Measurements from ENCODE around the gene CDC27.
A peak's percentile ranks its signal among the peaks of the same experiment; 100 is the strongest.
"Not testable (repeated sequence)": the region's sequence is repeated elsewhere in the genome, so short reads cannot be mapped to it uniquely, and the experiment has no call there.

CDC27 gene

DNA sequence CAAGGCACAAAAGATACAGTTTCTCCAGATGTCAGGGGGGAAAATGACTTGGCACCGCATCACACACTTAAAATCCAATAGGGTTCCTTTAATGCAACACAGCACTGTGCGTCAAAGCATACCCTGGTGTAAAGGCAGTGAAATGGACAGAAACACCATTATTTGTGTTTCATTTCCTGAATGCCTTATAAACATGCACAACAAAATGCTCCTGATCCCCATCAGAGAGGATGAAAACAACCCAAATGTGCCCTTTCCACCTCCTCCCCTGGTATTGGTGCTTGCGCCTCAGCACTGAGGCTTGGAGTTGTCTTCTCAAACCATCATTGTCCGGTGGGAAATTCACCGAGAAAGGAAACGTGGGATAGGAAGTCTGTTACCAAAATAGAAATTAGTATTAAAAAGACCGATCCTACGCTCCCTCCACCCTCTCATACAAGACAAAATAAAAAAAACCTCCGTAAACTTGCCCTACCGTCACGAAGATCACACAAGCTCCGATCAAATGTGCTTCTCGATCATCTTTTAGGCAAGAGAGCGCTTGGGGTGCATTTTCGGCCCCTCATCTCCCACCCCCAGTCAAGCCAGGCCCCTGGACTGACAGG, 722 bp downstream of the CDC27 start:
- H3K4me3 ChIP-seq (ENCODE audit: low read depth, low read length) = peak overlapping the region; percentile 92
- peak overlapping the region; percentile 85 for H3K9ac ChIP-seq (ENCODE audit: low read depth, low read length)
- no peaks in the 10 kb centered on the region for H3K27me3 ChIP-seq (ENCODE audit: control insufficient read depth, insufficient read depth, low read length)
- no peaks in the 10 kb centered on the region for H3K36me3 ChIP-seq (ENCODE audit: control insufficient read depth, insufficient read depth, low read length)
- no peaks in the 10 kb centered on the region for H3K9me3 ChIP-seq (ENCODE audit: control insufficient read depth, insufficient read depth, low read length)
- H3K4me1 ChIP-seq (ENCODE audit: control insufficient read depth, insufficient read depth, low read length) = peaks cover 3% of the 10 kb centered on the region

DNA sequence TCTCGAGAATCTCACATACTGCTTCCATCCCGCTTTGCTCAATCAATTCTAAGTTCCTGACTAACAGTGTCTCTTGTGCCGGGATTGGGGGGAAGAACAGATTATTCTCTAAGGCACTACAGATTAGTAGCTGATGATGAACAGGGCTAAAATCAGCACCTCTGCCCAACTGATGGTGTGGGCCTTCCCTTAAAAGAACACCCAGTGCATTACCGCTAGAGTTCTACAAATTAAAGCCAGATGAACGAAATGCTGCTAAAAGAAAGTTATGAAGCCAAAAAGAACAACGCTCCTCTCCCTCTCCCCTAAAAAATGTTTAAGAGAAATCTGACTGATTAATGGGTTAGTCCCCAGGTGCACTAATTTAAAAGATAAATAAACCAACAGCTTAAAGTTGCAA, 4.4 kb downstream of the CDC27 start:
- Histone ChIP-seq H3K9me3 (ENCODE audit: control insufficient read depth, insufficient read depth, low read length) (no peaks in the 10 kb centered on the region), H3K4me3 (ENCODE audit: low read depth, low read length) (no peak overlapping the region), H3K36me3 (ENCODE audit: control insufficient read depth, insufficient read depth, low read length) (no peaks in the 10 kb centered on the region), H3K4me1 (ENCODE audit: control insufficient read depth, insufficient read depth, low read length) (peaks cover 15% of the 10 kb centered on the region), H3K9ac (ENCODE audit: low read depth, low read length) (no peak overlapping the region), H3K27me3 (ENCODE audit: control insufficient read depth, insufficient read depth, low read length) (no peaks in the 10 kb centered on the region)

DNA sequence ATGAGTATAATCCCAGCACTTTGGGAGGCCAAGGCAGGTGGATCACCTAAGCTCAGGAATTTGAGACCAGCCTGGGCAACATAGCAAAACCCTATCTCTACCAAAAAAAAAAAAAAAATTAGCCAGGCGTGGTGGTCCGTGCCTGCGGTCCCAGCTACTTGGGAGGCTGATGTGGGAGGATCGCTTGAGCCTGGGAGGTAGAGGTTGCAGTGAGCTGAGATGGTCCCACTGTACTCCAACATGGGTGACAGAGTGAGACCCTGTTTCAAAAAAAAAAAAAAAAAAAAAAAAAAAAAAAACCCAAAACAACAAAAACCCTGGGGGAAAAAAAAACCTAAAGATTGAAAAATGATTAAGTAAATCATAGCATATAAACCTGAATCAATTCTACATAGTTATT, 8.1 kb downstream of the CDC27 start:
- H3K27me3 ChIP-seq (ENCODE audit: control insufficient read depth, insufficient read depth, low read length); H3K9me3 ChIP-seq (ENCODE audit: control insufficient read depth, insufficient read depth, low read length); H3K4me3 ChIP-seq (ENCODE audit: low read depth, low read length); H3K9ac ChIP-seq (ENCODE audit: low read depth, low read length); H3K36me3 ChIP-seq (ENCODE audit: control insufficient read depth, insufficient read depth, low read length): not testable (repeated sequence)
- H3K4me1 ChIP-seq (ENCODE audit: control insufficient read depth, insufficient read depth, low read length) = peaks cover 21% of the 10 kb centered on the region

DNA sequence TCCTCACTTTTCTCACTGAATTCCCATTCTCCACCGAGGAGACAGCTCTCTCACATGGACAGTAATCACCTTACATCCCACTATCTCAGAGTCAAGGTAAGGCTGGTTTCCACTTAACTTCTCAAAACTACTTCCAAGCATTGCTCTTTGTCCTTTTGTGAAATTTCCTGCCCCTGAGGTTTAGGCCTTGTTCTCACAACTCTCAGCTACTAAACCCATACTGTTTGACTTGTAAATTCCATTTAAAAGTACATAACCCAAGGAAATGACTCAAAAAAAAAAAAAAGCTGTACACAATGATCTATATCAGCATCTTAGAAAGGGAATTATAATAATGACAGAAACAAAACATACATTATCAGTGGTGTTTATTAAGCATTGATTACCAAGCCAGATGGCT, 8.8 kb downstream of the CDC27 start:
- Histone ChIP-seq H3K36me3 (ENCODE audit: control insufficient read depth, insufficient read depth, low read length) (no peaks in the 10 kb centered on the region), H3K9ac (ENCODE audit: low read depth, low read length) (no peak overlapping the region), H3K27me3 (ENCODE audit: control insufficient read depth, insufficient read depth, low read length) (no peaks in the 10 kb centered on the region), H3K4me1 (ENCODE audit: control insufficient read depth, insufficient read depth, low read length) (peaks cover 21% of the 10 kb centered on the region), H3K4me3 (ENCODE audit: low read depth, low read length) (no peak overlapping the region), H3K9me3 (ENCODE audit: control insufficient read depth, insufficient read depth, low read length) (no peaks in the 10 kb centered on the region)

DNA sequence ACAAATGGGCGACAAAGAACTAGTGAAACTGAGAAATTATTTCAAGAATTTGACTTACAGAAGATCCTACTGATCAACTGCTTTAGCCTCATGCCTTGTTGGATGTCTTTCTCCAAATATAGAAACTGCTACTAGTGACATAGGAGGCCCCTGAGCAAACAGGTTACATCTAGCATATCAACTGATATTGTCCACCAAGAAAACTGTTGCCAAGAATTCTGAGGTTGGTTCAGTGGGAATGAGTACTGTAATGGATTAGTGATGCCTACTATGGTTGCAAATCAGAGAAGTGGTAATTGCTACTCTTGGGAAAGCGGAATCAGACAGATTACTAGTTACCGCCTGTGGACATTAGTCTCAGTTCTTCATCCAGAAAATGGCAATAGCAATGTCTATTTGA, 10.0 kb downstream of the CDC27 start:
- H3K9me3 ChIP-seq (ENCODE audit: control insufficient read depth, insufficient read depth, low read length) = no peaks in the 10 kb centered on the region
- H3K4me1 ChIP-seq (ENCODE audit: control insufficient read depth, insufficient read depth, low read length) = peaks cover 21% of the 10 kb centered on the region
- no peak overlapping the region for H3K9ac ChIP-seq (ENCODE audit: low read depth, low read length)
- H3K4me3 ChIP-seq (ENCODE audit: low read depth, low read length) = no peak overlapping the region
- no peaks in the 10 kb centered on the region for H3K27me3 ChIP-seq (ENCODE audit: control insufficient read depth, insufficient read depth, low read length)
- no peaks in the 10 kb centered on the region for H3K36me3 ChIP-seq (ENCODE audit: control insufficient read depth, insufficient read depth, low read length)

DNA sequence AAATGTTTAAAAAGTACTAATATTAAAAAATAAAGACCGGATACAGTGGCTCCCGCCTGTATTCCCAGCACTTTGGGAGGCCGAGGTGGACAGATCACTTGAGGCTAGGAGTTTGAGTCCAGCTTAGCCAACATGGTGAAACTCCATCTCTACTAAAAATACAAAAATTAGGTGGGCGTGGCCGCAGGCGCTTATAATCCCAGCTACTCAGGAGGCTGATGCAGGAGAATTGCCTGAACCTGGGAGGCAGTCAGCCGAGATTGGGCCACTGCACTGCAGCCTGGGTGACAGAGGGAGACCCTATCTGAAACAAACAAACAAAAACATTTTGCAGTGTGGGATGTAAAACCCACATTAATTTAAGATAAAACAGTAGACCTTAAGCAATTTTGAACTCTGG, 11.8 kb downstream of the CDC27 start:
- no peaks in the 10 kb centered on the region for H3K36me3 ChIP-seq (ENCODE audit: control insufficient read depth, insufficient read depth, low read length)
- H3K4me3 ChIP-seq (ENCODE audit: low read depth, low read length) = no peak overlapping the region
- H3K4me1 ChIP-seq (ENCODE audit: control insufficient read depth, insufficient read depth, low read length) = peaks cover 19% of the 10 kb centered on the region
- H3K9ac ChIP-seq (ENCODE audit: low read depth, low read length) = no peak overlapping the region
- H3K9me3 ChIP-seq (ENCODE audit: control insufficient read depth, insufficient read depth, low read length) = no peaks in the 10 kb centered on the region
- H3K27me3 ChIP-seq (ENCODE audit: control insufficient read depth, insufficient read depth, low read length) = no peaks in the 10 kb centered on the region

DNA sequence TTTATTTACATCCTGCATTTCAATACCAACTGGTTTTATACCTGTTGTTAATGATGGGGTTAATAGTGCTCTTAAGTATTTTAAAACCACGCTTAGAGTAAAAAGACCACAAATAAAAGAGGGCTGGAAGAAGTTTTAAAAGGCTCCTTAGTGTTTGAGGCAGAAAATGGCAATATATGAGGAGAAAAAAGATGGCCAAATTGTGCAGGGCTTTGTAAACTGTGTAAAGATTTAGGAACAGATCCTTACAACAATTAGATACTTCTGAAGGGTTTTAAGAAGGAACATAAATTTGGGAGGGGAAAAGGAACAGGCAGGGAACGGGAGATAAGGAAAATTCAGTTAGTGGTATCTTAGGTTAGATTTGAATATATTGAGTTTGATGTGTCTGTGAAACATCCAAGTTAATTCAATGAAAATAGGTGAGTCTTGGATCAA, 12.7 kb downstream of the CDC27 start:
- no peaks in the 10 kb centered on the region for H3K9me3 ChIP-seq (ENCODE audit: control insufficient read depth, insufficient read depth, low read length)
- H3K4me3 ChIP-seq (ENCODE audit: low read depth, low read length) = no peak overlapping the region
- no peaks in the 10 kb centered on the region for H3K36me3 ChIP-seq (ENCODE audit: control insufficient read depth, insufficient read depth, low read length)
- no peak overlapping the region for H3K9ac ChIP-seq (ENCODE audit: low read depth, low read length)
- H3K27me3 ChIP-seq (ENCODE audit: control insufficient read depth, insufficient read depth, low read length) = no peaks in the 10 kb centered on the region
- peaks cover 13% of the 10 kb centered on the region for H3K4me1 ChIP-seq (ENCODE audit: control insufficient read depth, insufficient read depth, low read length)

DNA sequence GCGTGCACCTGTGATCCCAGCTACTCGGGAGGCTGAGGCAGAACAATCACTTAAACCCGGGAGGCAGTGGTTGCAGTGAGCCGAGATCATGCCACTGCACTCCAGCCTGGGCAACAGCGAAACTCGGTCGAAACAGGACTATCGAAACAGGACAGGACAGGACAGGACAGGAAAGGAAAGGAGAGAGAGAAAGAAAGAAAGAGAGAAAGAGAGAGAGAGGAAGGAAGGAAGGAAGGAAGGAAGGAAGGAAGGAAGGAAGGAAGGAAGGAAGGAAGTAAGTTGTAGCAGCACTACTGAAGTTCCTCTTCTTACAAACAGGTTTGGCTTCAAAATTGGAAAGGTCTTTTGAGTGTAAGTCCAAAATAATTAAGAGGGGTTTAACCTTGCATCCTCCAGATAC, 14.3 kb downstream of the CDC27 start:
- not testable (repeated sequence) for H3K27me3 ChIP-seq (ENCODE audit: control insufficient read depth, insufficient read depth, low read length); H3K9ac ChIP-seq (ENCODE audit: low read depth, low read length); H3K4me3 ChIP-seq (ENCODE audit: low read depth, low read length); H3K36me3 ChIP-seq (ENCODE audit: control insufficient read depth, insufficient read depth, low read length); H3K9me3 ChIP-seq (ENCODE audit: control insufficient read depth, insufficient read depth, low read length)
- peaks cover 16% of the 10 kb centered on the region for H3K4me1 ChIP-seq (ENCODE audit: control insufficient read depth, insufficient read depth, low read length)

DNA sequence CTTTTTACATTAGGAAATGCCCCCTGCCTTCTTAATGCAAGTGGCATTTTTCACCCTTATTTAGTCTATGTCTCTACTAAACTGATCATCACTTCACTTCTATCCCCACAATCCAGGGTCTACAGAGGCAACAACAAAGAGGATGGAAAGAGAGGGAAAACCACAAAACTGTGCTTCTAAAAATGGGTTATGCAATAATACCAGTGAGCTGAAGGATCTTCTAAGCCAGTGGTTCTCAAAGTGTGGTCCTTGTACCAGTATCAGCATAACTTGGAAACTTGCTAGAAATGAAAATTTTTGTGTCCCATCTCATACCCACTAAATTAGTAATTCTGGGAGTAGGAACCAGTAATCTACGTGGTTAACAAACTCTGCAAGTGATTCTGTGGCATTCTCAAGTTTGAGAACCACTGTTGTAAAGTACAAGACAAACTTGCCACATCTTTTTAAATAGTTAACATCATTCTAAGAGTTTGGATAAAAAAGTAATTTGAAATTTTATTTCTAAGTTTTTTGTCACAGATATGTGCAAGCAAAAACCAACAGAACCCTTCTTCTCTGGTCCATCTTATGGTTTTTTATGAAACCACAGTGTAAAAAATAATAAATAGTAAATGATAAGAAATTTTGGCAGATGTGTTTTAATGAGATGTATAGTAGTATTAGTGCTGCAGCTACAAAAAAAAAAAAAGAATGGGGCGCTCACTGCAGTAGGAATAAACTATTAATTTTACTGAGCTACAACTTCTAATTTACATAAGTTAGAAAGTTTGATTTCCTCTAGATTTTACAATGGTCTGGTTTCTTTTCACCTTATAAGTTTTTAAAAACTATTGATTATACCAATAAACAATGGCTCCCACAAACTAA, 16.2 kb downstream of the CDC27 start:
- no peaks in the 10 kb centered on the region for H3K36me3 ChIP-seq (ENCODE audit: control insufficient read depth, insufficient read depth, low read length)
- H3K27me3 ChIP-seq (ENCODE audit: control insufficient read depth, insufficient read depth, low read length) = no peaks in the 10 kb centered on the region
- H3K9me3 ChIP-seq (ENCODE audit: control insufficient read depth, insufficient read depth, low read length) = no peaks in the 10 kb centered on the region
- no peak overlapping the region for H3K9ac ChIP-seq (ENCODE audit: low read depth, low read length)
- no peak overlapping the region for H3K4me3 ChIP-seq (ENCODE audit: low read depth, low read length)
- peaks cover 16% of the 10 kb centered on the region for H3K4me1 ChIP-seq (ENCODE audit: control insufficient read depth, insufficient read depth, low read length)

DNA sequence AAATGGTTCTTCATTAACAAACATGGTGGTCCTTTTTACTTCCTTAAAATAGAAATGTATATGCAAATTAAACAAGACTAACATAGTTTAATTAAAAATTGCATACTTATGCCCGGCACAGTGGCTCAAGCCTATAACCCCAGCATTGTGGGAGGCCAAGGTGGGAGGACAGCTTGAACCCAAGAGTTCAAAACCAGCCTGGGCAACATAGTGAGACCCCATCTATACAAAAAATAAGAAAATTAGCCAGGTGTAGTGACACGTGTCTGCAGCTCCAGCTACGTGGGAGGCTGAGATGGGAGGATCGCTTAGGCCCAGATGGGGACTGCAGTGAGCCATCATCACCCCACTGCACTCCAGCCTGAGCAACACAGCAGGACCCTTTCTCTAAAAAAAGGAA, 18.4 kb downstream of the CDC27 start:
- no peak overlapping the region for H3K4me3 ChIP-seq (ENCODE audit: low read depth, low read length)
- H3K4me1 ChIP-seq (ENCODE audit: control insufficient read depth, insufficient read depth, low read length) = peaks cover 7% of the 10 kb centered on the region
- H3K9me3 ChIP-seq (ENCODE audit: control insufficient read depth, insufficient read depth, low read length) = no peaks in the 10 kb centered on the region
- H3K36me3 ChIP-seq (ENCODE audit: control insufficient read depth, insufficient read depth, low read length) = no peaks in the 10 kb centered on the region
- H3K27me3 ChIP-seq (ENCODE audit: control insufficient read depth, insufficient read depth, low read length) = no peaks in the 10 kb centered on the region
- no peak overlapping the region for H3K9ac ChIP-seq (ENCODE audit: low read depth, low read length)

DNA sequence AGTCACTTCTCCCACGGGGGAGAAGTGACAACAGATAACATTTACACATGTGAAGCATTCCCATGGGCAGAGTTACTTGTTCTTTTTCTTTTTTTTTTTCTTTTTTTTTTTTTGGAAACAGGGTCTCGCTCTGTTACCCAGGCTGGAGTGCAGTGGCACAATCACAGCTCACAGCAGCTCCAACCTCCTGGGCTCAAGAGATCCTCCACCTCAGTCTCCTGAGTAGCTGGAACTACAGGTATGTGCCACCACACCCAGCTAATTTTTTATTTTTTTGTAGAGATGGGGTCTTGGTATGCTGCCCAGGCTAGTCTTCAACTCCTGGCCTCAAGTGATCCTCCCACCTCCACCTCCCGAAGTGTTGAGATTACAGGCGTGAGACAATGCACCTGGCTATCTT, 20.2 kb downstream of the CDC27 start:
- H3K4me3 ChIP-seq (ENCODE audit: low read depth, low read length); H3K4me1 ChIP-seq (ENCODE audit: control insufficient read depth, insufficient read depth, low read length); H3K9ac ChIP-seq (ENCODE audit: low read depth, low read length); H3K9me3 ChIP-seq (ENCODE audit: control insufficient read depth, insufficient read depth, low read length); H3K36me3 ChIP-seq (ENCODE audit: control insufficient read depth, insufficient read depth, low read length); H3K27me3 ChIP-seq (ENCODE audit: control insufficient read depth, insufficient read depth, low read length): not testable (repeated sequence)

DNA sequence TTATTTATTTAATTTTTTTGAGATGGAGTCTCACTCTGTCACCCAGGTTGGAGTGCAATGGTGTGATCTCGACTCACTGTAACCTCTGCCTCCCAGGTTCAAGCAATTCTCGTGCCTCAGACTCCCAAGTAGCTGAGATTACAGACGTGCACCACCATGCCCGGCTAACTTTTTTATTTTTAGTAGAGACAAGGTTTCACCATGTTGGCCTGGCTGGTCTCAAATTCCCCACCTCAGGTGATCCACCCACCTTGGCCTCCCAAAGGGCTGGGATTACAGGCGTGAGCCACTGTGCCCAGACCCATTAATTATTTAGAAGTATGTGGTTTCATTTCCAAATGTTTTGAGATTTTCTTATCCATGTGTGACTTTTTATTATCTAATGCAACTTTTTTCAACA, 22.2 kb downstream of the CDC27 start:
- not testable (repeated sequence) for H3K4me1 ChIP-seq (ENCODE audit: control insufficient read depth, insufficient read depth, low read length); H3K27me3 ChIP-seq (ENCODE audit: control insufficient read depth, insufficient read depth, low read length); H3K4me3 ChIP-seq (ENCODE audit: low read depth, low read length); H3K36me3 ChIP-seq (ENCODE audit: control insufficient read depth, insufficient read depth, low read length); H3K9me3 ChIP-seq (ENCODE audit: control insufficient read depth, insufficient read depth, low read length); H3K9ac ChIP-seq (ENCODE audit: low read depth, low read length)

Measured in iPS-15b (cell line).